H1 (cell line): ENCODE data around the gene CBX4. TPM values are rescaled to one million over a fixed set of nuclear protein-coding genes. Genes with fewer than 3 reads are reported as not detected.

Experiments used
- CHD1 ChIP-seq: IDR thresholded peaks from 2 replicates; pipeline ENCODE4 v1.6.1; 2012; ENCODE audit warnings: low read depth, low read length, improper control_type of control experiment
- CHD7 ChIP-seq: fragments of 300-600 bp; sonication (generic); IDR thresholded peaks from 2 replicates; pipeline ENCODE4 v1.7.1; 2012; ENCODE audit warnings: low read length, moderate library complexity, mild to moderate bottlenecking, inconsistent platforms; ENCODE audit not compliant: insufficient replicate concordance
- JUN ChIP-seq: IDR thresholded peaks from 2 replicates; pipeline ENCODE4 v1.6.1; 2011; ENCODE audit warnings: low read depth, mild to moderate bottlenecking, improper control_type of control experiment, low read length
- KDM1A ChIP-seq: fragments of 200-600, 300-600 bp; sonication (generic); IDR thresholded peaks from 2 replicates; pipeline ENCODE4 v1.7.1; 2016; ENCODE audit warnings: mild to moderate bottlenecking, low read length, borderline replicate concordance
- KDM4A ChIP-seq: IDR thresholded peaks from one replicate; pipeline ENCODE4 v1.7.1; 2012; ENCODE audit warnings: low read depth, mild to moderate bottlenecking, moderate library complexity, low read length, inconsistent platforms; ENCODE audit not compliant: severe bottlenecking
- MAFK ChIP-seq: IDR thresholded peaks from 2 replicates; pipeline ENCODE4 v1.6.1; 2012; ENCODE audit warnings: low read depth, mild to moderate bottlenecking, improper control_type of control experiment, low read length
- SP1 ChIP-seq: IDR thresholded peaks from 2 replicates; pipeline ENCODE4 v1.6.1; 2011; ENCODE audit warnings: low read depth, low read length
- SP4 ChIP-seq: IDR thresholded peaks from 2 replicates; pipeline ENCODE4 v1.6.1; 2012; ENCODE audit warnings: low read length, inconsistent platforms
- SRF ChIP-seq: IDR thresholded peaks from 2 replicates; pipeline ENCODE4 v1.6.1; 2011; ENCODE audit warnings: mild to moderate bottlenecking, low read depth, low read length, moderate library complexity
- TBP ChIP-seq: IDR thresholded peaks from 2 replicates; pipeline ENCODE4 v1.6.1; 2011; ENCODE audit warnings: low read depth, low read length, improper control_type of control experiment
- TCF12 ChIP-seq: IDR thresholded peaks from 2 replicates; pipeline ENCODE4 v1.6.1; 2011; ENCODE audit warnings: low read depth, mild to moderate bottlenecking, low read length
- polyA plus RNA-seq, 7 experiments: library from polyadenylated mRNA; depleted of rRNA in 3 of 7; stranded (reverse) in 5 of 7; unstranded in 2 of 7; fragments of >200 nt in 5 of 7; fragments of 200-250 nt in 2 of 7; gene quantifications; 1 replicate in 5 of 7; 2 replicates in 1 of 7; 4 replicates in 1 of 7; pipeline versions ENCODE4 v1.2.1 to v1.2.3, GENCODE V29; 2011 to 2013; ENCODE audit warnings: missing spikeins in 2 of 7, mixed read lengths in 2 of 7
- total RNA-seq: library from RNA; stranded (reverse); fragmentation: NEBNext Ultra II Directional; extraction: Animal tissue kit (Norgen Biotek cat#: 25700); gene quantifications from 2 replicates; pipeline ENCODE4 v1.2.1, GENCODE V29; 2021

CBX4 gene
- total and polyA plus RNA-seq, 2 of the 8 experiments (the other 6 are each of a cell fraction or from before 2014, with no cell fraction given), result 1.8 to 4.0 TPM

- TF ChIP-seq CHD7 (no peak), CHD1 (no peak), KDM4A (no peak), TBP (no peak), TCF12 (0 out of 2 replicates have a peak, but pooled peaks have one; percentile 8), JUN (no peak), SRF (no peak), SP1 (no peak), KDM1A (no peak), SP4 (no peak), MAFK (no peak)
Observed at GRCh38 chr17:79789943-79790804, 49.1 kb downstream of the CBX4 start (continued).
